ENCODE results near the gene CCL25.
"Not testable (repeated sequence)": the region's sequence is repeated elsewhere in the genome, so short reads cannot be mapped to it uniquely, and the experiment has no call there.

The CCL25 gene, protein sequence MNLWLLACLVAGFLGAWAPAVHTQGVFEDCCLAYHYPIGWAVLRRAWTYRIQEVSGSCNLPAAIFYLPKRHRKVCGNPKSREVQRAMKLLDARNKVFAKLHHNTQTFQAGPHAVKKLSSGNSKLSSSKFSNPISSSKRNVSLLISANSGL

DNA sequence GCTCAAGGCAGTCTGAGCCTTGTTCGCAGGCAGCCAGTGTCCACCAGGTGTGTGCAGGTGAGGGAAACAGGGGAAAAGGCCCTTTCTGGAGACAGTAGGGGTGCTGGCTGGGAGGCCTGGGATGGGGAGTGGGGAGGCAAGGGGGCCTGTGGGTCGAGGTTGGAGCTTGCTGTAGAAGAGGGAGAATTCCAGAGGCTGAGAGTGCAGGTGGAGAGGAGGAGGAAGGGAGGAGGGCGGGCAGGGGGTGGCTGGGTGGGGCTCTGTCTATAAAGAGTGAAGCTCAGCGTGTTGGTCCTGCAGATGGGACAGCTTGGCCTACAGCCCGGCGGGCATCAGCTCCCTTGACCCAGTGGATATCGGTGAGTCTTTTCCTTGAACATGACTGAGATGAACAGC lies at the start of gene CCL25:
TSS of gene CCL25 (plus strand) at position 297 of the 396 bp plus-strand sequence. CDS start 290 bp downstream, outside the sequence.
- DNase-seq: no peak

- DNase-seq: no peak
Measured at GRCh38 chr19:8004001-8004400, 48.6 kb upstream of the CCL25 start.

- DNase-seq: no peak
Measured at GRCh38 chr19:8004723-8005513, 47.6 kb upstream of the CCL25 start.

- peak; percentile 81 for DNase-seq
Measured at GRCh38 chr19:8005534-8006256, 46.9 kb upstream of the CCL25 start, which contains the start of gene ELAVL1. TSS of gene ELAVL1 (minus strand) at chr19:8005641. CDS start at chr19:7991815, 13,826 bp downstream.

DNA sequence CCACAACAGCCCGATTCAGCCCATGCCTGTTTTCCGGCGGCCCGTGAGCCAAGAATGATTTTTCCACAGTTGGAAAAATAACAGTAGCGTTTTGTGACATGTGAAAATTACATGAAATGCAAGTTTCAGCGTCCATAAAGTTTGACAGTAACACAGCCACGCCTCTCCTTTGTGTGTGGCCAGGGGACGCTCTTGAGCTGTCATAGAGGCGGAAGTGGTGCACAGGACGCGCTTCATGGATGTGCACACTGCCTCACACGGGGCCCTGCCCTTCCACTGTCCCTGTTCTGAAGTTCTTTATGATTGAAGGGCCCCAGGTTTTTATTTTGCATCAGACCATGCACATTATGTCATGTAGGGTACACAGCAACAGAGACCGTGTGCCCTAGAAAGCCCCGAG lies 34.8 kb upstream of the CCL25 start:
- no peak for DNase-seq

- no peak for DNase-seq
Measured at GRCh38 chr19:8020681-8021080, 31.9 kb upstream of the CCL25 start.

GRCh38 chr19:8021374-8021773 lies 31.2 kb upstream of the CCL25 start:
- DNase-seq: no peak

GRCh38 chr19:8022275-8022674 lies 30.3 kb upstream of the CCL25 start:
- DNase-seq: no peak

- no peak for DNase-seq
Measured at GRCh38 chr19:8023371-8023770, 29.2 kb upstream of the CCL25 start.

DNA sequence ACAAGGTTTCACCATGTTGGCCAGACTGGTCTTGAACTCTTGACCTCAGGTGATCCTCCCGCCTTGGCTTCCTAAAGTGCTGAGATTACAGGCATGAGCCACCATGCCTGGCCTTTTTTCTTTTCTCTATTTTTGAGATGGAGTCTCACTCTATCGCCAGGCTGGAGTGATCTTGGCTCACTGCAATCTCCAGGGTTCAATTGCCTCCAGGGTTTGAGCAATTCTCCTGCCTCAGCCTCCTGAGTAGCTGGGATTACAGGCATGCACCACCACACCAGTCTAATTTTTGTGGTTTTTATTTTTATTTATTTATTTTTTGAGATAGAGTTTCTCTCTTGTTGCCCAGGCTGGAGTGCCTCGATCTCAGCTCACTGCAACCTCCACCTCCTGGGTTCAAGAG lies 28.3 kb upstream of the CCL25 start:
- DNase-seq: not testable (repeated sequence)

DNA sequence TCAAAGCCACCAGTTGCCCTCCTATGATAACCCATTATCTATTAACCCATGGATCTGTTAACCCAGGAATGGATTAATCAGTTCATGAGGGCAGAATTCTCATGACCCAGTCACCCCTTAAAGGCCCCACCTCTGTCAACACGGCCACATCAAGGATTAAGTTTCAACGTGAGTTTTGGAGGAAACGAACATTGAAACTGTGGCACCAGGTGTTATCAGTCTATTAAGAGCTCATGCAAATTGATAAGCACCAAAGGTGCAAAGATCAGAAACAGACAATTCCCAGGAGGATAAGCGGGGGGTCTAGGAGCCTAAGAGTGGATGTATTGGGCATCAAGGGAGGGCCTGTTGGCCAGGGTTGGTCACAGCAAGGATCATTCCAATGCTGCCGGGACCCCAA lies 27.2 kb upstream of the CCL25 start:
- no peak for DNase-seq

GRCh38 chr19:8028951-8029491 lies 23.5 kb upstream of the CCL25 start:
- no peak for DNase-seq

GRCh38 chr19:8030960-8031359 lies 21.6 kb upstream of the CCL25 start:
- no peak for DNase-seq

DNA sequence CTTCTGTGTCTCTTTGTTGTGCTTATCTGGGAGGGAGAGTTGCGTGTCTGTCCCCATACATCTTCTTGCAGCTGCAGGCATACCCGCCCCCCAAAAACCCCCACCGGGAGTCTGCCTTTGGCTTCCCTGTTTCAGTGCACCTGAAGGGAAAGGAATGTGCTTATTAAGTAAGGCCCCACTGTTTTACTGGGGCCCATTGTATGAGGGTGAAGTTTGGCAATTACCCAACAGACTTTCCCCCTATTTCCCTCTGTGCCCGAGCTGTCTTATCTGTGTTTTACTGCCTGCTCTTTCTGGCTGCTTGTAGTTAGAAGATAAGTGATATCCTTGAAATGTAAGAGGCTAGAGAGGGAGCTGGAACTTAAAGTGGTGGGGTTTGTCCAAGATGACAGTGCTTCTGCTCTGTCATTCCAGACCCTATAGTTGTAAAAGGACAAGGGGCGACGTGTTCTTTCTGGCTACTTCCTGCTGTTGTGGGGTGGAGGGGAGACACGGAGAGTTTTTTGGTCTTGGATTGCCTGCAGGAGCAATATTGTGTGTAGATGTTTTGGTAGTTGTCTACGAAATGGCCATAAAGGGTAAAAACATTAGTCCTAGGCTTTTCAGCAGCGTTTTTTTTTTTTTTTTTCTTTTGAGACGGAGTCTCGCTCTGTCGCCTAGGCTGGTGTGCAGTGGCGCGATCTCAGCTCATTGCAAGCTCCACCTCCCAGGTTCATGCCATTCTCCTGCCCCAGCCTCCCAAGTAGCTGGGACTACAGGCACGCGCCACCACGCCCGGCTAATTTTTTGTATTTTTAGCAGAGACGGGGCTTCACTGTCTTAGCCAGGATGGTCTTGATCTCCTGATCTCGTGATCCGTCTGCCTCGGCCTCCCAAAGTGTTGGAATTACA lies 19.0 kb upstream of the CCL25 start:
- not testable (repeated sequence) for DNase-seq

GRCh38 chr19:8034178-8034525 lies 18.4 kb upstream of the CCL25 start:
- no peak for DNase-seq

DNA sequence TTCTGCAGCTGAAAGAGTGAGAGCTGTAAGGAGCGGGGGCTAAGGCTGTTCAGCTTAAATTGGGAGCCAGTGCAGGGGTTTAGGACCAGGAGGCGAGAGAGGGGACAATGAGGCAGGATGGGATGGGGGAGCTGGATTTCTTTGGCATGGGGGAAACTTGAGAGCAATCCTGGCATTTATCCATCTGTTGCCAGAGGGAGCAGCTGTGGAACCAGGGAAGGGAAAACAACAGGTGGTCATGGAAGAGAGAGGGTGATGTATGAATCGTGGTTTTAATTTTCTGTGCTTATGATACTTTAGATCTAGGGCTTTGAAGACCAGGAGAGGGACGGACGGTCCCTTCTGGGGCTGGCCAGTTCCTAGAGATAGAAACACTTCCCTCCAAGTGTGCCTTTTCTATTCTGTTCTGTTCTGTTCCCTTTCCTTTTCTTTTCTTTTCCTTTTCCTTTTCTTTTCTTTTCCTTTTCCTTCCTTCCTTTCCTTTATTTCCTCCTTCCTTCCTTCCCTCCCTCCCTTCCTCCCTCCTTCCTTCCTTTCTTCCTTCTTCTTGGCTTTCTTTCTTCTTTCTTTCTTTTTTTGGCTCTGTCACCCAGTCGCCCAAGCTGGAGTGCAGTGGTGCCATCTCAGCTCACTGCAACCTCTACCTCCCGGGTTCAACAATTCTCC lies 16.0 kb upstream of the CCL25 start:
- DNase-seq: no peak

GRCh38 chr19:8038815-8039214 lies 13.7 kb upstream of the CCL25 start:
- DNase-seq: no peak

DNA sequence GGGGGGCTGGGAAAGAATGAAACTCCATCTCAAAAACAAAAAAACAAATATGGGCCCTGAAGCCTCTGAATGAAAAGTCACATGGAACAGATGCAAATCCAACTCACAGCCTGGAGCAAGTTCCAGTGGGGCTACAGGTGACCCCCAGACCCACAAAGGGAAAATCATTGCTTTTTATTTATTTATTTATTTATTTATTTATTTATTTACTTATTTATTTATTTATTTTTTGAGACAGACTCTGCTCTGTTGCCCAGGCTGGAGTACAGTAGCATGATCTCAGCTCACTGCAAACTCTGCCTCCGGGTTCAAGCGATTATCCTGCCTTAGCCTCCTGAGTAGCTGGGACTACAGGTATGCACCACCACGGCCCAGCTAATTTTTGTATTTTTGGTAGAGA lies 13.3 kb upstream of the CCL25 start:
- no peak for DNase-seq

GRCh38 chr19:8041531-8041931 lies 11.0 kb upstream of the CCL25 start:
- no peak for DNase-seq

GRCh38 chr19:8042900-8043299 lies 9.7 kb upstream of the CCL25 start:
- no peak for DNase-seq

GRCh38 chr19:8044018-8044417 lies 8.5 kb upstream of the CCL25 start:
- DNase-seq: no peak

All from NCI-H1048 (cell line).